Esophagus squamous epithelium (tissue), 5 donors: ENCODE results near the gene MORC1. TPM values are rescaled to one million over a fixed set of nuclear protein-coding genes. Genes with fewer than 3 reads are reported as not detected.

Source experiments
- DNase-seq: peaks from one replicate; lab custom pipeline; 2025; lab: John Stamatoyannopoulos, UW
- H3K27ac ChIP-seq, 4 donors: fragments of 200-600 bp; sonication (generic); one replicate each; pipeline ENCODE4 v1.5.1; 2016 to 2019; ENCODE audit warnings: mild to moderate bottlenecking in 1 of 4
- H3K27me3 ChIP-seq, 4 donors: fragments of 200-600 bp; sonication (generic); 1 replicate in 3 of 4; 2 replicates in 1 of 4; pipeline versions ENCODE4 v1.5.1 to v1.6.0; 2017 to 2021; ENCODE audit warnings: antibody characterized with exemption in 1 of 4
- H3K36me3 ChIP-seq, 3 donors: fragments of 200-600 bp; sonication (generic); one replicate each; pipeline ENCODE4 v1.5.1; 2016 to 2019
- H3K4me1 ChIP-seq, 3 donors: fragments of 200-600 bp; sonication (generic); one replicate each; pipeline ENCODE4 v1.5.1; 2017 to 2019
- H3K4me3 ChIP-seq, 4 donors: fragments of 200-600 bp; sonication (generic); 1 replicate in 3 of 4; 2 replicates in 1 of 4; pipeline ENCODE4 v1.5.1; 2016 to 2019; ENCODE audit warnings: mild to moderate bottlenecking in 2 of 4, moderate library complexity in 1 of 4
- H3K9me3 ChIP-seq, 3 donors: fragments of 200-600 bp; sonication (generic); one replicate each; pipeline ENCODE4 v1.5.1; 2016 to 2019
- CTCF ChIP-seq, 6 experiments: fragments of 450-650 bp in 4 of 6; fragments of 200-600 bp in 2 of 6; sonication (generic) in 2 of 6; IDR thresholded peaks; one replicate each; pipeline ENCODE4 v1.5.1; 2016 to 2019; ENCODE audit warnings: antibody characterized with exemption in 6 of 6, mild to moderate bottlenecking in 4 of 6, moderate library complexity in 4 of 6
- POLR2A ChIP-seq, 4 donors: fragments of 450-650 bp; IDR thresholded peaks; one replicate each; pipeline ENCODE4 v1.6.1; 2017; ENCODE audit warnings: antibody characterized with exemption in 4 of 4, mild to moderate bottlenecking in 4 of 4, moderate library complexity in 3 of 4
- WGBS, 2 donors: methylation state at CpG; one replicate each; pipeline ENCODE4 v1.1.5; 2018; 5-methylcytosine and 5-hydroxymethylcytosine counted together
- intact Hi-C: fragments of 100-400 bp; cut with DNase I; formaldehyde crosslinking; loops from one replicate; pipeline ENCODE4 v1.15.0; 2022
- total RNA-seq, 4 donors: library from RNA; depleted of rRNA; stranded (reverse); fragments of >200 nt; gene quantifications; one replicate each; pipeline ENCODE4 v1.1.0, GENCODE V29; 2016
- donor health status: DM: yes; HTN: yes; CAD: no.

The MORC1 gene
- total RNA-seq, 4 donors from 2014 or later = not detected

GRCh38 chr3:108998436-108998835, 119.5 kb downstream of the MORC1 start:
- 58% methylated on average over 3 of the region's 3 CpGs for WGBS, 2 donors
- Histone ChIP-seq H3K27ac (no peak overlapping the region), H3K9me3 (no peaks in the 10 kb centered on the region), H3K4me1 (no peaks in the 10 kb centered on the region), H3K4me3 (no peak overlapping the region), H3K36me3 (no peaks in the 10 kb centered on the region), H3K27me3 (no peaks in the 10 kb centered on the region)
- DNase-seq = no peak
- TF ChIP-seq POLR2A (IDR thresholded peaks at IDR 0.05) (no peak), CTCF (IDR thresholded peaks at IDR 0.05) (no peak)
- intact Hi-C loops = no loop called here

- H3K27ac ChIP-seq = no peak overlapping the region
- H3K9me3 ChIP-seq = no peaks in the 10 kb centered on the region
- intact Hi-C loops = no loop called here
- WGBS, 2 donors = 0% methylated on average over 1 of the region's 1 CpG
- no peak overlapping the region for H3K4me3 ChIP-seq
- H3K4me1 ChIP-seq = no peaks in the 10 kb centered on the region
- H3K36me3 ChIP-seq = no peaks in the 10 kb centered on the region
- TF ChIP-seq POLR2A (IDR thresholded peaks at IDR 0.05) (no peak), CTCF (IDR thresholded peaks at IDR 0.05) (no peak)
- H3K27me3 ChIP-seq = no peaks in the 10 kb centered on the region
- DNase-seq = no peak
Observed at GRCh38 chr3:108985844-108986243, 132.1 kb downstream of the MORC1 start.

GRCh38 chr3:108983051-108983450, 134.9 kb downstream of the MORC1 start:
- no peak for DNase-seq
- no peak for TF ChIP-seq POLR2A (IDR thresholded peaks at IDR 0.05)
- no peak for TF ChIP-seq CTCF (IDR thresholded peaks at IDR 0.05)
- Histone ChIP-seq H3K4me3 (no peak overlapping the region), H3K9me3 (no peaks in the 10 kb centered on the region), H3K27me3 (no peaks in the 10 kb centered on the region), H3K4me1 (no peaks in the 10 kb centered on the region), H3K36me3 (no peaks in the 10 kb centered on the region), H3K27ac (no peak overlapping the region)
- WGBS, 2 donors = 93 to 100% methylated on average over 1 of the region's 1 CpG
- intact Hi-C loops = no loop called here

GRCh38 chr3:108976058-108976457, 141.9 kb downstream of the MORC1 start:
- no peaks in the 10 kb centered on the region for H3K27me3 ChIP-seq
- no peak overlapping the region for H3K27ac ChIP-seq
- WGBS, 2 donors = 85 to 86% methylated on average over 2 of the region's 2 CpGs
- no peaks in the 10 kb centered on the region for H3K4me1 ChIP-seq
- H3K36me3 ChIP-seq = no peaks in the 10 kb centered on the region
- DNase-seq = no peak
- intact Hi-C loops = no loop called here
- H3K4me3 ChIP-seq = no peak overlapping the region
- H3K9me3 ChIP-seq = no peaks in the 10 kb centered on the region
- TF ChIP-seq CTCF (IDR thresholded peaks at IDR 0.05) (no peak), POLR2A (IDR thresholded peaks at IDR 0.05) (no peak)

DNA sequence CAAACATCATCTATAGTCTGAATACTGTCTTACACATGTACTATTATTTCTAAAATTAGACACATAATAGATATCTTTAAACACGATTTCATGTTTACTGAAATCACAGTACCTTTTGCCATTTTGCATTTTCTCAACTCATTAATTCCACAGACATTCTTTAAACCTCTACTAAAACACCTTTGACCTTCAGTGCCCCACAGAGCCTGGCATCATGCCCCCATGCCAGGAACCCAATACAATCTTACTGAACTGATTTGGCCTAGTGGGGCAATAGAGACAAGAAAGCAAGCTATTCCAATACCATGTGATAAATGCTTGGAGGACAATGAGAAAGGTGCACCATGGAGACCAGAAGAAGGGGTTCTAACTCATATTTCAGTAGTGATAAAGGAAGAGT, 144.9 kb downstream of the MORC1 start:
- no peaks in the 10 kb centered on the region for H3K9me3 ChIP-seq
- 52 to 54% methylated on average over 1 of the region's 1 CpG for WGBS, 2 donors
- intact Hi-C loops = no loop called here

More for the DNA sequence above, 144.9 kb downstream of the MORC1 start:
- Histone ChIP-seq H3K4me1 (no peaks in the 10 kb centered on the region), H3K27me3 (no peaks in the 10 kb centered on the region), H3K4me3 (no peak overlapping the region), H3K27ac (no peak overlapping the region), H3K36me3 (no peaks in the 10 kb centered on the region)
- TF ChIP-seq CTCF (IDR thresholded peaks at IDR 0.05) (no peak), POLR2A (IDR thresholded peaks at IDR 0.05) (no peak)
- DNase-seq = no peak
